Iris pigment epithelial cell (primary cell): ENCODE measurements around the gene SSNA1.

Experiments used
- DNase-seq: peaks from one replicate; pipeline ENCODE4 v3.0.0-alpha.2; 2011; ENCODE audit warnings: low read depth

Gene SSNA1

DNA sequence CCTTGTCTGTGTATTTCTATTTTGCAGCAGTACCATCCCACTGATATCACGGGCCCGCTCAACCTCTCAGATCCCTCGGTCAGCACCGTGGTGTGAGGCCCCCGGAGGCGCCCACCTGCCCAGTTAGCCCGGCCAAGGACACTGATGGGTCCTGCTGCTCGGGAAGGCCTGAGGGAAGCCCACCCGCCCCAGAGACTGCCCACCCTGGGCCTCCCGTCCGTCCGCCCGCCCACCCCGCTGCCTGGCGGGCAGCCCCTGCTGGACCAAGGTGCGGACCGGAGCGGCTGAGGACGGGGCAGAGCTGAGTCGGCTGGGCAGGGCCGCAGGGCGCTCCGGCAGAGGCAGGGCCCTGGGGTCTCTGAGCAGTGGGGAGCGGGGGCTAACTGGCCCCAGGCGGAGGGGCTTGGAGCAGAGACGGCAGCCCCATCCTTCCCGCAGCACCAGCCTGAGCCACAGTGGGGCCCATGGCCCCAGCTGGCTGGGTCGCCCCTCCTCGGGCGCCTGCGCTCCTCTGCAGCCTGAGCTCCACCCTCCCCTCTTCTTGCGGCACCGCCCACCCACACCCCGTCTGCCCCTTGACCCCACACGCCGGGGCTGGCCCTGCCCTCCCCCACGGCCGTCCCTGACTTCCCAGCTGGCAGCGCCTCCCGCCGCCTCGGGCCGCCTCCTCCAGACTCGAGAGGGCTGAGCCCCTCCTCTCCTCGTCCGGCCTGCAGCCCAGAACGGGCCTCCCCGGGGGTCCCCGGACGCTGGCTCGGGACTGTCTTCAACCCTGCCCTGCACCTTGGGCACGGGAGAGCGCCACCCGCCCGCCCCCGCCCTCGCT is 20.5 kb upstream of the SSNA1 start:
- DNase-seq = no peak

DNA sequence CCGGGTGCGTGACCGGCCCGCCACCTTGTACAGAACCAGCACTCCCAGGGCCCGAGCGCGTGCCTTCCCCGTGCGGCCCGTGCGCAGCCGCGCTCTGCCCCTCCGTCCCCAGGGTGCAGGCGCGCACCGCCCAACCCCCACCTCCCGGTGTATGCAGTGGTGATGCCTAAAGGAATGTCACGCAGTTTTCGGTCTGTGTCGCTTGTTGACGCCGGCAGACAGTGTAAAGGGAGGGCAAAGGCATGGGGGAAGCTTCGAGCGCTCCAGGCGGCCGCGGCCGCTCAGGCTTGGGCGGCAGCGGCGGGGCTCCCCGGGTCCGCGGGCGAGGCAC is 19.9 kb upstream of the SSNA1 start:
- DNase-seq = no peak

DNA sequence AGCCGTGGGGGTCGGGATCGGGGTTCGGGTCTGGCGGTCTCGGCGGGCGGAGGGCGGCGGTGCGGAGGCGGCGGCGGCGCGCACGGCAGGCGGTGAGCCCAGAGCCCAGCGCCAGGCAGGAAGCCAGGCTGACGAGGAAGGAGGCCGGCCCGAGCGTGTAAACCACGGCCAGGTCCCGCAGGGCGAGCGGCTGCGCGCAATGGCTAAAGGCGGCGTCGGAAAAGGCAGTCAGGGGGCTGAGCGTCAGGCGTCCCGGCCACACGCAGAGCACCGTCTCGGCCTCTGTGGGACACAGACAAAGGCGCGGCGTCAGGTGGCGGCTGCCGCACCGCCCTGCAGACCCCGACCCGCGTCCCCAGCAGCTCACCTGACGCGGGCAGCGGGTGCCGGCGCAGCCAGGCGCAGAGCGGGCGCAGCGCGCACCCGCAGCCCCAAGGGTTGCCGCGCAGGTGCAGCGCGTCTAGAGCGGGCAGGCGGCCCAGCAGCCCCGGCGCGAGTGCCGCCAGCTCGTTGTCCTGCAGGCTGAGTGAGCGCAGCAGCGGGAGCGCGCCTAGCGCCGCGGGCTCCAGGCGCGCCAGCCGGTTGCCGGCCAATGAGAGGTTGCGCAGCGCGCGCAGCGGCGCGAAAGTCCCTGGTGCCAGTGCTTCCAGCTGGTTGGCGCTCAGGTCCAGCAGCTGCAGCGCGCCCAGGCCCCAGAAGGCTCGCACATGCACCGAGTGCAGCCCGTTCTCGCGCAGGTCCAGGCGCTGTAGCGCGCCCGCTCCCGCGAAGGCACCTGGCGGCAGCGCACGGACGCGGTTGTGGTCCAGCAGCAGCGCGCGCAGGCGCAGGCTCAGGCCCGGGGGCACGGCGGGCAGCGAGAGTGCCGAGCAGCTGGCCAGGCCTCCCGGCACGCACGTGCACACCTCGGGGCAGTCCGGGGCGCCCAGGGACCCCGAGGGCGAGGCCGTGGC is 19.3 kb upstream of the SSNA1 start:
- DNase-seq = peak; percentile 60

- no peak for DNase-seq
These were observed 18.5 kb upstream of the SSNA1 start, which contains the start of gene LRRC26 for GRCh38 chr9:137169896-137170358. Gene LRRC26, minus strand, starts transcription at chr9:137170051. Its CDS starts 108 bp downstream, at chr9:137169943.

GRCh38 chr9:137170486-137171148 is 17.9 kb upstream of the SSNA1 start:
- DNase-seq = no peak

GRCh38 chr9:137171149-137171900 is 17.2 kb upstream of the SSNA1 start:
- no peak for DNase-seq

DNA sequence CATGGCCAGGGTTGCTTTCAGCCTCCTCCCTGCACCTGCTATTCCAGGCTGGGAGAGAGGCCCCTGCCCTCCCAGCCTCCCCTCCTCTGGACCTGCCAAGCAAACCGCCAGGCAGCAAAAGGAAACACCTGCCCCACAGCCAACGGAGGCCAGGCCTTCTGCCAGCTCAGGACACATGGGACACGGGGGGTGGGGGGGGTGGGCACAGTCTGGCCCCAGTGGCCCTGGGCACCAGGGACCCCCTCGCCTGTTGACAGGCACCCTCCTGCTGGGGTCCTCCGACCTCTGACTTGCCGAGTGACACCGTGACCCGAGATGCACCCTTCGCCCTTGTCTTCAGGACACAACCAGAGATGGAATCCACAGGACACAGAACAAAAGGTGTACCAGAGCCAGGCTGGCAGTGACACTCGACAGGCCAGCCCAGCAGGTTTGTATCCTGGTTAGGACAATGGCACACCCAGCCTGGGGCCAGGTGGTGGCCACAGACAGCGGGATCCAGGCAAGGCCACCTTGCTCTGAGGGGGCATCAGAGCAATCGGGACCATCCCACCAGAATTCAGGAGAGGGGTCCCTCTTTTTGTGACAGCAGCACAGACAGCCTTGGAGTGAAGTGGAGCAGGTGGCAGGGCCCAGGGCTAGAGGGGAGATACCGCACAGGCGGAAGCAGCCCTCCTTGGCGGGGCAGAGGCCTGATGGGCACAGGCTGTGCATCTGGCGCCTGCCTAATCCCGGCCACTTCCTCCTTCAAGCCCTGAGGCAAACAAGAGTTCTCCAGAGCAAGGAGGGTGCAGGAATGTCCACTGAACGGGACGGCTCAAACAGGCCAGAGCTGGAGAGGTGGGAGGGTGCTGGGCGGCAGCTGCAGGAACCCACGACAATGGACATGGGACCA is 15.3 kb upstream of the SSNA1 start:
- DNase-seq = no peak

DNA sequence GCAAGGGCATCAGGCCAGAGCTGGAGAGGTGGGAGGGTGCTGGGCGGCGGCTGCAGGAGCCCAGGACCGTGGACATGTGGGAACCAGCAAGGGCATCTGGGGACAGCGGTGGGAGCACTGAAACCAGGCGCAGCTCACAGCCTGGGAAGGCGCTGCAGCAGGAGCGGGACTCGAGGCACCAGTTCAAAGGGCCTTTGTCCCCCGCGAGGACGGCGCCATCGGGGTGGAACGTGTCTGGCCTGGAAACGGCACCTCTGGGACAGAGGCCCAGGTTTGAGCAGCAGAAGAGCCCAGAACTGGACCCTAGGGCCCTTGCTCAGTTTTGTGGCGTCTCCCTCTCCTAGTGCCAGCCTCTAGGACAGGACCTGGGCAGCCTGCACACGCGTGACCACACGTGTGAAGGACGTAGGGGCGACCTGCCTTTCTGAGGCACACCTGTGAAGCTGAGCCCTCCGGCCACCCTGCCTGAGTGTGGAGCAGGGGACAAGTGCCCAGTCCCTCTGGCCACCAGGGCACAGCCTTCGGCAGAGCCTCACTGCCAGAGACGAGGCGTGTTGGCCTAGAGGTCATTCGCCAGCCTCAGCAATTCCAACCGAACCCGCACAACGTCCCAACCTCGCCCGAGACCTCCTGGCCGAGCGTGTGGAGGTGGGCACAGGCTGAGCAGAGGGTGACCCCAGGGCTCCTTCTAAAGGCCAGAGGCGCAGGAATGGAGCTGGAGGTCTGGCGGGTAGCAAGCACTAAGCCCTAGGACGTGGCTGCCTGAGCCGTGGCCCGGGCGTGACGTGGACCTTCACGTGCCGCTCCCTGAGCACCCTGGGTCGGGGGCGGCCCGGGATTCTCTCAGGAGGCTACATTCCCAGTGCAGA is 14.4 kb upstream of the SSNA1 start:
- no peak for DNase-seq

DNA sequence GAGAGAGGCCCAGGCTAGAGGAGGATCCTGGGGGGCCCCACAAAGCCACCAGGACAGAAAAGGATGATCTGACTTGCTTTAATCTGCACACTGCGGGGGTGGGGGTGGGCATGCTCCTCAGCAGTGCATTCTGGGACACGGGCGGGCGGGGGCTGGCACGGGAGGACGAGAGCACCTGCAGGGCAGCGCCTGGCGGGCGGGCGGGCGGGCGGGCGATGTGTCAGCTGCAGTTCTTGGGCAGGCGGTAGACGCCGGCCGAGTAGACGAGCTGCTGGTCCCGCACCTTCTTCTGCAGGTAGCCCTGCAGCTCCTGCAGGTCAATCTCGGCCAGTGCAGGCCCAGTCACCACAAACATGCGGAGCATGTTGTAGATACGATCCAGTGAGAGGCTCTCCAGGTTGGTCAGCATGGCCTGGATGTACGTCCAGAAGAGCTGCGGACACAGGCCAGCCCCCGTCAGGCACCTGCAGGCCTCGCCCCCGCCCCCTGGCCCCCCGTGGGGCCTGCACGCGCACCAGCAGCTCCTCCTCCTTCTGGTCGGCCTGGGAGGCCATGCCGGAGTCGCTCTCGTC is 13.7 kb upstream of the SSNA1 start:
- DNase-seq = no peak

DNA sequence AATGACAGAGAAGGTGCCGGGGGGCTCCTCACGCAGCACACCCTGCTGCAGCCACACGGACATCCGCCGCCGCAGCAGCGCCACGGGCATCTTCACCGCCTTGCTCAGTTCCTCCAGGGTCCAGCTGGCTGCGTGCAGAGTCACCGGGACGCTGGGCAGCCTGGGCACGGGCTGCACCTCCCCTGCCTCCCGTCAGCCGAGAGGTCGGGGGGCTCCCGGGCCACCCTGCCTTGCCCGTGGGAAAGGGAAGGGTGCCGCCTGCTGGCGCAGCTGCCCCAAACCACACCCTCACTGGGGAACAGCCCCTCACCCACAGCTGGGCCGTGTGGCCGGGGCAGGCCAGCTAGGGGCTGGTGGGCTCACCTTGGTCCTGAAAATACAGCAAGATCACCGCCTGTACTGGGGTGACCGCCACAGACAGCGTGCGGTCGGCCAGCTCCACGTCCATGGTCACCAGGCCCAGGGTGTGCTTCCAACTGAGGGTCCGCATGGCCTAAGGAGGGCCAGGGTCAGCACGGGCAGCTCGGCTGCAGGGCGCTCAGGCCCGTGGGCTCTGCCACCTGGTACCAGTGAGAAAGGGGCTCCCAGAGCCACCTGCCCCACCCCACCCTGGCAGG is 13.0 kb upstream of the SSNA1 start:
- no peak for DNase-seq

DNA sequence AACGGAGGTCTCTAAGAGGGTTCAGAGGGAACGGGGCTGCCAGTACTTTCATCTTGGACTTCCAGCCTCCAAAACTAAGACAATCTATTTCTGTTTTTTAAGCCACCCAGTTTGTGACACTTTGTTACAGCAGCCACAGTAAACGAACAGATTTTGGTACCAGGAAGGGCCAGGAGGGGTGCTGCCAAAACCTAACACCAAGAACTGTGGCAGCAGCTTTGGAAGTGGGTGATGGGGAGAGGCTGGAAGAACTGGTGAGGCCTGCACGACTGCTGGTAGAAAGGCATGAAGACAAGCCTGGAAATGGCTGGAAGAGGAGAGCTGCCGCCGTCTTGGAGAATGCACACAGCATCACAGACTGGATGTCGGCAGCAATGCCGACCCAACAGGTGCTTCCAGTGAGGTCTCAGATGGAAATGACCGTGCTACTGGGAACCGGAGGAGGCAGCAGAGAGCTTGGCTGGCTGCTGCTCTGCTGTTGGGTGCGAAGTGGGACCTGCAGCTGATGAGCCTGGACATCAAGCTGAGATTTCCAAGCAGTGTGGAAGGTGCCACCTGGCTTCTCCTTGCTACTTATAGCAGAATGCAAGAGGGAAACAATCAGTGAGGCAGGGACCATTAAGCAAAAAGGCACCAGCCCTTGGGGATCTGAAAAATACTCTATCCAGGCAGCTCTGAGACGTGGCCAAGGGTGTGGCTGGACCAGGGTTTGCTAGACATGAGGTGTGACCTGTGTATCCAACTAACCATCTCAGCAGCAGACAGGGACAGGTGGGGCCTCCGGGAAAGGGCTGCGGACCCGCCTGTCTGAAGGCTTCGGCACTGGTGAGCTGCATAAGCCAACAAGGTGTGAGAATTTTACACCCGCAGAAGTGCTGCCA is 11.9 kb upstream of the SSNA1 start:
- DNase-seq = peak; percentile 54

GRCh38 chr9:137178201-137178938 is 10.1 kb upstream of the SSNA1 start:
- DNase-seq = no peak

DNA sequence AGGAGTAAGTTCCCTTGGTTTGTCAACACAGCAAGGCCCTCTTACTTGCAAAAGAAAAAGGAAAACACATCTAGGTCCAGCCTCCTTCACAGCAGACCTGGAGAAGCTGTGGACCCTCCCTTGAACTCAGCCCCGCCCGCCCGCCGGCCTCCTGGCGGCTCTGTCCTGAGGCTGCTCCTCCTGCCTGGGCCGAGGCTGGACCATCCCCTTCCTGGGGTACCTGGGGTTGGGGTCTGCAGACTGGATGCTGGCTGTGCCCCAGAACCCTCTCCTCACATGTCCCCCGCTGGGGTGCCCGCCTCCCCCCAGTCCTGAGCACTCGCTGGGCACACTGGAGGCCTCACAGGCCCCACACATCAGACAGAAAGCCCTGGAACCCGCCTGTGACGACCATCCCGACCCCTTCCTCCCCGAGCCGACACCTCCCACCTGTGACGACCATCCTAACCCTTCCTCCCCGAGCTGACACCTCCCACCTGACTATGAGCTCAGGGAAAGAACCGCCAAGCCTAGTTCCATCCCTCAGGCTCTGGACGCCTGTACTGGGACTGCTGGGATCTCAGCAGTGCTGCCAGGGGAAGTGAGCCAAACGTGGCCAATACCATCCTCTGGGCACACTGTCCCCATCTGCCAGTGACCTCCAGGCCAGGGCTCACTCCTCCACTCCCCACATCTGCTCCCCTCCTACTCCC is 9.4 kb upstream of the SSNA1 start:
- DNase-seq = no peak

DNA sequence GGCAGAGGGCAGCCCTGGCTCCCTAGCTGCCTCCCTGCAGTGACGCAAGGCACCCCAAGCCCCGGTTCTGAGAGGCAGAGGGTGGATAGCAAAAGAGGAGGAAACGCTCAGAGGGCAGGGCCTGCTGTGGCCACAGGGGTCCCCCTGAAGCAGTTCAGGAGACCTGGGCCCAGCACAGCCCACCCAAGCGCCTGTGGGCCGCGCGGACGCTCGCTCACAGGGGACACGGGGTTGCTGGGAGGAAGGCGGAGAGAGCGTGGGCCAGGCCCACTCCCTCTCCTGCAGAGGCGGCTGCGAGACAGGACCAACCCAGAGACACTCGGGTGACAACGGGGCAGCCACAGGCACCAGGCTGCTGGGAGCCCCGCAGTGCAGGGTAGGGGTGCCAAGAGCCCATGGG is 8.7 kb upstream of the SSNA1 start:
- no peak for DNase-seq

DNA sequence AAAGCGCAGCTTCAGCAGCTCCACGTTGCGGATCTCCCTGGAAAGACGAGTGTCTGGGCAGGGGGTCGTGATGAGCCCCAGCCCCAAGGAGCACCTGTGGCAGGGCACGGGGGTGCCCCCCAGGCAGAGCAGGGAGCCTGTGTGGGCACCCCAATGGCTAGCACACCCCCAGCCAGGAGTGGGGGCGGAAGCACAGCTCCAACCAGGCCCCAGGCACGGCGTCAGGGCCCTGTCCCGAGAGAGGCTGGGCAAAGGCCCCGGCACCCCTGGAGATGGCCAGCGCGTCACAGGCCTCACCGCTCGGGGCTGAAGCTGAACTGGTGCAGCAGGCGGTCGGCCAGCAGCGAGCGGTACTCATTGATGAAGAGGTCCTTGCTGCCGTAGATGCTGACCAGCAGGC is 8.0 kb upstream of the SSNA1 start:
- no peak for DNase-seq

- no peak for DNase-seq
These were observed 6.8 kb upstream of the SSNA1 start for GRCh38 chr9:137181680-137182079.

- no peak for DNase-seq
These were observed 5.6 kb upstream of the SSNA1 start for GRCh38 chr9:137182836-137183235.
